A549 (cell line): ENCODE measurements around the gene PCTP. TPM values are rescaled to one million over a fixed set of nuclear protein-coding genes. Genes with fewer than 3 reads are reported as not detected.
A peak's percentile ranks its signal among the peaks of the same experiment; 100 is the strongest.

ENCODE experiments used
- ATAC-seq, 2 experiments: fragments of 200-7000 bp in 1 of 2; fragments of >200 bp in 1 of 2; cut with Nextera tagmentation in 1 of 2; cut with Tn5 transposase in 1 of 2; 3 replicates each; pipeline versions ENCODE4 v1.8.0 to v1.9.1; 2018 to 2020; ENCODE audit warnings: mild to moderate bottlenecking in 1 of 2, moderate library complexity in 1 of 2
- CTCF ChIA-PET: fragments of 300-600 bp; sonication (Branson Sonifier 250); formaldehyde crosslinking; extraction: SDS; loops from one replicate; lab custom pipeline; 2021; ENCODE audit warnings: antibody characterized with exemption, inconsistent platforms; lab: Yijun Ruan, JAX
- POLR2A ChIA-PET: fragments of 350-600 bp; formaldehyde crosslinking; extraction: SDS; loops from one replicate; lab custom pipeline; 2021; ENCODE audit warnings: antibody characterized with exemption, inconsistent platforms; lab: Yijun Ruan, JAX
- DNase-seq, 2 experiments: peaks; one replicate each; pipeline versions ENCODE4 v3.0.0 to v3.0.0-alpha.2; 2011 to 2016; ENCODE audit warnings: low read depth in 1 of 2, low spot score in 1 of 2
- FAIRE-seq: peaks from 2 replicates; lab custom pipeline; 2011; peaks lifted over from hg19 to GRCh38; lab: Jason Lieb, UNC
- H3K27ac ChIP-seq, 2 experiments: fragments of >200 bp; sonication (Bioruptor Twin); formaldehyde crosslinking; 3 replicates each; pipeline ENCODE4 v1.5.1; 2016 to 2017
- H3K4me1 ChIP-seq: fragments of >200 bp; sonication (Bioruptor Twin); formaldehyde crosslinking; 3 replicates; pipeline ENCODE4 v1.6.1; 2016
- H3K4me2 ChIP-seq: fragments of >200 bp; sonication (Bioruptor Twin); formaldehyde crosslinking; 3 replicates; pipeline ENCODE4 v1.6.1; 2016
- H3K4me3 ChIP-seq: fragments of >200 bp; sonication (Bioruptor Twin); formaldehyde crosslinking; 3 replicates; pipeline ENCODE4 v1.5.1; 2016
- H3K9me3 ChIP-seq: fragments of >200 bp; sonication (Bioruptor Twin); formaldehyde crosslinking; 3 replicates; pipeline ENCODE4 v1.6.1; 2016
- ATOH8 ChIP-seq: fragments of 250-450 bp; sonication (Bioruptor Pico); IDR thresholded peaks from 2 replicates; pipeline ENCODE4 v1.5.0; 2020; ENCODE audit warnings: low read depth, mild to moderate bottlenecking, moderate library complexity
- BCL3 ChIP-seq: fragments of >200 bp; sonication (Bioruptor Twin); formaldehyde crosslinking; IDR thresholded peaks from 3 replicates; pipeline ENCODE4 v1.6.1; 2016
- BHLHE40 ChIP-seq: IDR thresholded peaks from 2 replicates; pipeline ENCODE4 v1.6.1; 2012; ENCODE audit warnings: low read depth, low read length, inconsistent platforms
- CTCF ChIP-seq: fragments of >200 bp; sonication (Bioruptor Twin); formaldehyde crosslinking; IDR thresholded peaks from 3 replicates; pipeline ENCODE4 v1.5.1; 2016
- E2F6 ChIP-seq: IDR thresholded peaks from 2 replicates; pipeline ENCODE4 v1.6.1; 2012; ENCODE audit warnings: low read depth, borderline replicate concordance
- EHMT2 ChIP-seq: fragments of 200-600 bp; sonication (generic); IDR thresholded peaks from 2 replicates; pipeline ENCODE4 v1.6.1; 2016; ENCODE audit warnings: antibody characterized with exemption, low read depth, mild to moderate bottlenecking, moderate library complexity
- ESRRA ChIP-seq: fragments of 150-350 bp; IDR thresholded peaks from 2 replicates; pipeline ENCODE4 v1.6.1; 2014; ENCODE audit warnings: mild to moderate bottlenecking, low read length, borderline replicate concordance
- FOSB ChIP-seq: fragments of 250-450 bp; sonication (Bioruptor Pico); IDR thresholded peaks from 2 replicates; pipeline ENCODE4 v1.5.0; 2020; ENCODE audit warnings: mild to moderate bottlenecking, moderate library complexity
- FOSL2 ChIP-seq, 2 experiments: fragments of 450-650 bp in 1 of 2; fragments of >200 bp in 1 of 2; sonication (Bioruptor Twin) in 1 of 2; formaldehyde crosslinking; IDR thresholded peaks; 2 replicates each; pipeline versions ENCODE4 v1.5.0 to v1.6.1; 2016 to 2020; ENCODE audit warnings: mild to moderate bottlenecking in 1 of 2, moderate library complexity in 1 of 2
- GATA3 ChIP-seq: IDR thresholded peaks from 2 replicates; pipeline ENCODE4 v1.6.1; 2012; ENCODE audit warnings: borderline replicate concordance
- HES2 ChIP-seq: fragments of >200 bp; sonication (Bioruptor Twin); formaldehyde crosslinking; IDR thresholded peaks from 2 replicates; pipeline ENCODE4 v1.6.1; 2016
- HOXB13 ChIP-seq: fragments of 250-450 bp; sonication (Bioruptor Pico); IDR thresholded peaks from 2 replicates; pipeline ENCODE4 v1.5.0; 2020; ENCODE audit warnings: low read depth, mild to moderate bottlenecking, moderate library complexity
- JUN ChIP-seq, 2 experiments: fragments of >200 bp; sonication (Bioruptor Twin); formaldehyde crosslinking; IDR thresholded peaks; 2 replicates in 1 of 2; 3 replicates in 1 of 2; pipeline ENCODE4 v1.6.1; 2016 to 2017
- KDM5A ChIP-seq: fragments of 200-600 bp; sonication (generic); IDR thresholded peaks from 2 replicates; pipeline ENCODE4 v1.6.1; 2016; ENCODE audit warnings: antibody characterized with exemption, mild to moderate bottlenecking
- MAZ ChIP-seq: fragments of 150-350 bp; IDR thresholded peaks from 2 replicates; pipeline ENCODE4 v1.6.1; 2014; ENCODE audit warnings: antibody characterized with exemption, low read depth, low read length, borderline replicate concordance
- MYC ChIP-seq: IDR thresholded peaks from 2 replicates; pipeline ENCODE4 v1.6.1; 2012; ENCODE audit warnings: mild to moderate bottlenecking, inconsistent platforms, low read length, improper control_type of control experiment, borderline replicate concordance
- NFE2L2 ChIP-seq: fragments of 150-350 bp; conservative IDR thresholded peaks from 2 replicates; pipeline ENCODE4 v1.6.1; 2014; ENCODE audit warnings: low read length
- NPAS2 ChIP-seq: fragments of 250-450 bp; sonication (Bioruptor Pico); IDR thresholded peaks from 2 replicates; pipeline ENCODE4 v1.8.0; 2022; ENCODE audit warnings: mild to moderate bottlenecking, moderate library complexity, borderline replicate concordance
- NR3C1 ChIP-seq: fragments of >200 bp; sonication (Bioruptor Twin); formaldehyde crosslinking; IDR thresholded peaks from 3 replicates; pipeline ENCODE4 v1.6.1; 2017
- PHF8 ChIP-seq: fragments of 200-600 bp; sonication (generic); IDR thresholded peaks from 2 replicates; pipeline ENCODE4 v1.6.1; 2016; ENCODE audit warnings: low read depth, mild to moderate bottlenecking, antibody characterized with exemption, moderate library complexity, borderline replicate concordance
- RAD21 ChIP-seq, 2 experiments: fragments of >200 bp in 1 of 2; sonication (Bioruptor Twin) in 1 of 2; formaldehyde crosslinking in 1 of 2; IDR thresholded peaks in 1 of 2; conservative IDR thresholded peaks in 1 of 2; 2 replicates in 1 of 2; 3 replicates in 1 of 2; pipeline ENCODE4 v1.6.1; 2012 to 2018; ENCODE audit warnings: inconsistent platforms in 1 of 2
- RARB ChIP-seq: fragments of 250-450 bp; sonication (Bioruptor Pico); IDR thresholded peaks from 2 replicates; pipeline ENCODE4 v1.8.0; 2021; ENCODE audit warnings: mild to moderate bottlenecking, moderate library complexity
- SMC3 ChIP-seq: fragments of >200 bp; sonication (Bioruptor Twin); formaldehyde crosslinking; IDR thresholded peaks from 3 replicates; pipeline ENCODE4 v1.6.1; 2018; ENCODE audit warnings: inconsistent platforms
- SREBF2 ChIP-seq: fragments of 450-650 bp; IDR thresholded peaks from 2 replicates; pipeline ENCODE4 v1.6.1; 2014; ENCODE audit warnings: mild to moderate bottlenecking, moderate library complexity
- TFCP2L1 ChIP-seq: fragments of 250-450 bp; sonication (Bioruptor Pico); IDR thresholded peaks from 2 replicates; pipeline ENCODE4 v1.5.0; 2021; ENCODE audit warnings: mild to moderate bottlenecking
- TP53 ChIP-seq: fragments of 250-450 bp; sonication (Bioruptor Pico); IDR thresholded peaks from 2 replicates; pipeline ENCODE4 v1.5.0; 2021; ENCODE audit warnings: mild to moderate bottlenecking, moderate library complexity
- ZC3H11A ChIP-seq: fragments of 450-650 bp; IDR thresholded peaks from 2 replicates; pipeline ENCODE4 v1.6.1; 2014; ENCODE audit warnings: antibody characterized with exemption, mild to moderate bottlenecking
- ZFP36 ChIP-seq: fragments of 450-650 bp; IDR thresholded peaks from 2 replicates; pipeline ENCODE4 v1.6.1; 2014; ENCODE audit warnings: borderline replicate concordance; ENCODE audit not compliant: partially characterized antibody
- WGBS: methylation state at CpG from one replicate; pipeline ENCODE4 v1.1.6; 2017; ENCODE audit errors: missing lambda C conversion rate; 5-methylcytosine and 5-hydroxymethylcytosine counted together
- polyA plus RNA-seq, 4 experiments: library from polyadenylated mRNA; depleted of rRNA in 3 of 4; stranded (reverse); fragments of >200 nt; fragmentation: RNase III in 1 of 4; extraction: RNeasy Plus Mini Kit Qiagen cat#74134 plus additional on column Dnase treatment in 1 of 4; gene quantifications; 2 replicates in 3 of 4; 3 replicates in 1 of 4; pipeline ENCODE4 v1.2.3, GENCODE V29; 2011 to 2017

The PCTP gene
- polyA plus RNA-seq, 2 of the 4 experiments (the other 2 are of a cell fraction): 17.1 to 31.5 TPM

GRCh38 chr17:55748841-55749240, 2.0 kb upstream of the PCTP start:
- Histone ChIP-seq H3K4me1 (peaks cover 12% of the 10 kb centered on the region; the same call in 2 of the 3 replicates), H3K4me3 (no peak overlapping the region), H3K27ac (no peak overlapping the region), H3K9me3 (no peaks in the 10 kb centered on the region), H3K4me2 (no peak overlapping the region)
- 89% methylated on average over 1 of the region's 1 CpG for WGBS
- POLR2A ChIA-PET: no interaction called here
- ATAC-seq (no peak), FAIRE-seq (no peak), DNase-seq (no peak)
- no peak for TF ChIP-seq RAD21 (conservative IDR thresholded peaks at IDR 0.05 in 1 of 2, IDR thresholded peaks at IDR 0.05 in 1 of 2)
- CTCF ChIA-PET: interaction anchor here (0.8 to 3.0 kb wide), 7 partner anchors 12 to 222 kb away, joined by 3 to 26 read pairs (median 4); partner anchors contain the start of gene TMEM100

- WGBS: 42% methylated on average over 4 of the region's 4 CpGs
- no peak for ATAC-seq
- H3K9me3 ChIP-seq: no peaks in the 10 kb centered on the region
- no peak overlapping the region for H3K4me3 ChIP-seq
- peak; percentile 56 for FAIRE-seq
- POLR2A ChIA-PET: interaction anchor here (1.6 kb wide), 1 partner anchor 15 kb away, joined by 13 read pairs; no protein-coding TSS in a partner anchor
- DNase-seq: no peak
- H3K27ac ChIP-seq: no peak overlapping the region
- CTCF ChIA-PET: interaction anchor here (1.1 to 3.0 kb wide), 12 partner anchors 10 to 236 kb away, joined by 3 to 26 read pairs (median 5); no protein-coding TSS in a partner anchor
- TF ChIP-seq PHF8: no peak
- no peak for TF ChIP-seq RARB
- no peak for TF ChIP-seq EHMT2
- TF ChIP-seq ZFP36: no peak
- no peak for TF ChIP-seq BCL3
- TF ChIP-seq MAZ: no peak
- TF ChIP-seq NFE2L2: no peak
- TF ChIP-seq JUN (IDR thresholded peaks at IDR 0.05): no peak
- TF ChIP-seq NR3C1: no peak
- TF ChIP-seq BHLHE40: no peak
- no peak for TF ChIP-seq SMC3
- no peak for TF ChIP-seq FOSL2 (IDR thresholded peaks at IDR 0.05)
- TF ChIP-seq FOSL2 (CRISPR knock-in tag; IDR thresholded peaks at IDR 0.05): no peak
- no peak for TF ChIP-seq TFCP2L1 (CRISPR knock-in tag)
- no peak for TF ChIP-seq ZC3H11A
- H3K4me2 ChIP-seq: no peak overlapping the region
- H3K4me1 ChIP-seq: peaks cover 12% of the 10 kb centered on the region; the same call in 2 of the 3 replicates
Observed at GRCh38 chr17:55749985-55750384, 866 bp upstream of the PCTP start.

- CTCF ChIA-PET: interaction anchor here (0.5 to 3.0 kb wide), 10 partner anchors 9 to 225 kb away, joined by 3 to 26 read pairs (median 10); no protein-coding TSS in a partner anchor
- no peak for FAIRE-seq
Observed at GRCh38 chr17:55751720-55752250, 934 bp downstream of the PCTP start.

More at GRCh38 chr17:55751720-55752250, 934 bp downstream of the PCTP start:
- no peaks in the 10 kb centered on the region for H3K9me3 ChIP-seq
- no peak for ATAC-seq
- peak overlapping the region; percentile 84 for H3K4me2 ChIP-seq
- TF ChIP-seq ZFP36 (no peak), E2F6 (no peak), ATOH8 (CRISPR knock-in tag) (no peak), RAD21 (conservative IDR thresholded peaks at IDR 0.05 in 1 of 2, IDR thresholded peaks at IDR 0.05 in 1 of 2) (no peak), TP53 (CRISPR knock-in tag) (no peak), ESRRA (no peak), FOSB (CRISPR knock-in tag) (no peak), SMC3 (no peak), NPAS2 (no peak), SREBF2 (no peak), HES2 (no peak), MYC (no peak), GATA3 (no peak), KDM5A (no peak), HOXB13 (CRISPR knock-in tag) (no peak), CTCF (no peak), TFCP2L1 (CRISPR knock-in tag) (no peak), MAZ (no peak)
- WGBS: 68% methylated on average over 4 of the region's 4 CpGs
- H3K27ac ChIP-seq: peak overlapping the region; percentile 86 to 94
- peak overlapping the region; percentile 58 for H3K4me3 ChIP-seq
- peaks cover 12% of the 10 kb centered on the region; the same call in 2 of the 3 replicates for H3K4me1 ChIP-seq
- no peak for DNase-seq
- POLR2A ChIA-PET: interaction anchor here (0.7 to 1.6 kb wide), 10 partner anchors 9 to 514 kb away, joined by 3 to 13 read pairs (median 4); partner anchors contain the start of gene TMEM100
